HCT116 (cell line): ENCODE results near the gene MED28. TPM values are rescaled to one million over a fixed set of nuclear protein-coding genes. Genes with fewer than 3 reads are reported as not detected.

Experiments used
- ATAC-seq: fragments of 200-7000 bp; cut with Tn5 transposase; 2 replicates; pipeline ENCODE4 v1.9.1; 2020; ENCODE audit warnings: mild to moderate bottlenecking, moderate library complexity
- BruUV-seq: library from RNA; stranded (reverse); fragments of 400-500 nt; replicated peaks from 2 replicates; lab custom pipeline; 2021; lab: Mats Ljungman, UMichigan
- CTCF ChIA-PET: fragments of 300-600 bp; sonication (Branson Sonifier 250); formaldehyde crosslinking; loops from one replicate; lab custom pipeline; 2021; ENCODE audit warnings: antibody characterized with exemption; lab: Charles Lee
- POLR2A ChIA-PET: fragments of 300-600, 350-600 bp; sonication (Branson Sonifier 250); formaldehyde crosslinking; loops from one replicate; lab custom pipeline; 2021; ENCODE audit warnings: antibody characterized with exemption; lab: Charles Lee
- RAD21 ChIA-PET, 2 experiments: fragments of 300-600 bp; sonication (Branson Sonifier 250); formaldehyde crosslinking; loops; one replicate each; lab custom pipeline; 2023; ENCODE audit warnings: low total read pairs in 2 of 2; ENCODE audit not compliant: uncharacterized antibody in 2 of 2, unreplicated experiment in 2 of 2, low non-redundant PET in 1 of 2; lab: Charles Lee
- DNase-seq: peaks from one replicate; pipeline ENCODE4 v3.0.0-alpha.2; 2010; ENCODE audit warnings: low read depth, low spot score
- H2AFZ ChIP-seq: fragments of 200-600 bp; shearing (Covaris generic), sonication (generic); 2 replicates; pipeline ENCODE4 v1.6.1; 2017; ENCODE audit warnings: low read depth, mixed run types, mixed read lengths, antibody characterized with exemption, low read length; ENCODE audit not compliant: poor library complexity, severe bottlenecking
- H3K27ac ChIP-seq: 2 replicates; pipeline ENCODE4 v1.5.1; 2012; ENCODE audit warnings: low read depth, low read length
- H3K27me3 ChIP-seq: fragments of 200-600 bp; sonication (generic); 2 replicates; pipeline ENCODE4 v1.6.1; 2016; ENCODE audit warnings: mixed run types, low read length, mixed read lengths; ENCODE audit not compliant: insufficient read depth
- H3K36me3 ChIP-seq, 2 experiments: fragments of 200-500 bp in 1 of 2; fragments of 200-600 bp in 1 of 2; sonication (Bioruptor generic) in 1 of 2; sonication (generic) in 1 of 2; 2 replicates each; pipeline versions ENCODE4 v1.5.1 to v1.6.1; 2014 to 2016; ENCODE audit warnings: low read length in 2 of 2, inconsistent platforms in 1 of 2, mixed read lengths in 1 of 2, mixed run types in 1 of 2; ENCODE audit not compliant: insufficient read depth in 2 of 2, control insufficient read depth in 1 of 2
- H3K4me1 ChIP-seq, 2 experiments: fragments of 200-600 bp in 1 of 2; sonication (generic) in 1 of 2; 2 replicates each; pipeline versions ENCODE4 v1.5.1 to v1.6.1; 2012 to 2017; ENCODE audit warnings: low read length in 2 of 2, inconsistent platforms in 1 of 2, mild to moderate bottlenecking in 1 of 2, mixed read lengths in 1 of 2, mixed run types in 1 of 2, moderate library complexity in 1 of 2; ENCODE audit not compliant: insufficient read depth in 2 of 2, control insufficient read depth in 1 of 2
- H3K4me2 ChIP-seq: fragments of 200-600 bp; sonication (generic); 2 replicates; pipeline ENCODE4 v1.6.1; 2017; ENCODE audit warnings: mixed run types, low read length, mixed read lengths
- H3K4me3 ChIP-seq, 2 experiments: fragments of 200-600 bp in 1 of 2; sonication (generic) in 1 of 2; replicated peaks in 1 of 2; 2 replicates each; pipeline ENCODE4 v1.5.1; 2011 to 2016; ENCODE audit warnings: low read length in 2 of 2, control low read depth in 1 of 2, low read depth in 1 of 2, mild to moderate bottlenecking in 1 of 2, mixed read lengths in 1 of 2, mixed run types in 1 of 2
- H3K79me2 ChIP-seq: fragments of 200-600 bp; sonication (generic); 2 replicates; pipeline ENCODE4 v1.6.1; 2017; ENCODE audit warnings: mild to moderate bottlenecking, mixed run types, low read length, moderate library complexity, mixed read lengths; ENCODE audit not compliant: insufficient read depth
- H3K9ac ChIP-seq: fragments of 200-600 bp; sonication (generic); 2 replicates; pipeline ENCODE4 v1.6.1; 2016; ENCODE audit warnings: low read length, mixed read lengths
- H3K9me2 ChIP-seq: fragments of 200-600 bp; sonication (generic), shearing (Covaris generic); 2 replicates; pipeline ENCODE4 v1.6.1; 2017; ENCODE audit warnings: mixed run types, mild to moderate bottlenecking, moderate library complexity; ENCODE audit not compliant: insufficient read depth
- H3K9me3 ChIP-seq, 2 experiments: fragments of 200-500 bp in 1 of 2; fragments of 200-600 bp in 1 of 2; sonication (Bioruptor generic) in 1 of 2; sonication (generic) in 1 of 2; 2 replicates each; pipeline ENCODE4 v1.6.1; 2014 to 2017; ENCODE audit warnings: low read length in 2 of 2, mixed read lengths in 2 of 2, inconsistent platforms in 1 of 2, low read depth in 1 of 2, mild to moderate bottlenecking in 1 of 2, mixed run types in 1 of 2, moderate library complexity in 1 of 2; ENCODE audit not compliant: control insufficient read depth in 1 of 2, insufficient read depth in 1 of 2
- H4K20me1 ChIP-seq: fragments of 200-600 bp; sonication (generic), shearing (Covaris generic); 2 replicates; pipeline ENCODE4 v1.6.1; 2017; ENCODE audit warnings: mixed run types, mild to moderate bottlenecking, moderate library complexity; ENCODE audit not compliant: insufficient read depth
- CBX3 ChIP-seq: IDR thresholded peaks from 2 replicates; pipeline ENCODE4 v1.6.1; 2012; ENCODE audit warnings: low read depth
- EGR1 ChIP-seq: IDR thresholded peaks from 2 replicates; pipeline ENCODE4 v1.6.1; 2012; ENCODE audit warnings: low read depth
- ELF1 ChIP-seq: IDR thresholded peaks from 2 replicates; pipeline ENCODE4 v1.6.1; 2012; ENCODE audit warnings: low read depth, borderline replicate concordance
- EZH2 ChIP-seq: fragments of 200-600 bp; sonication (generic); IDR thresholded peaks from 2 replicates; pipeline ENCODE4 v1.6.1; 2017; ENCODE audit warnings: antibody characterized with exemption, mixed run types
- FOSL1 ChIP-seq: IDR thresholded peaks from 2 replicates; pipeline ENCODE4 v1.6.1; 2012; ENCODE audit warnings: low read depth
- POLR2AphosphoS5 ChIP-seq: IDR thresholded peaks from 2 replicates; pipeline ENCODE4 v1.6.1; 2011; ENCODE audit warnings: mild to moderate bottlenecking, low read depth, low read length, moderate library complexity
- RAD21 ChIP-seq: IDR thresholded peaks from 2 replicates; pipeline ENCODE4 v1.6.1; 2012; ENCODE audit warnings: low read depth, mild to moderate bottlenecking
- REST ChIP-seq: IDR thresholded peaks from 2 replicates; pipeline ENCODE4 v1.6.1; 2012; ENCODE audit warnings: low read depth
- YY1 ChIP-seq: IDR thresholded peaks from 2 replicates; pipeline ENCODE4 v1.6.1; 2011; ENCODE audit warnings: low read length, low read depth, moderate library complexity, mild to moderate bottlenecking; ENCODE audit not compliant: insufficient replicate concordance; ENCODE audit errors: extremely low read depth
- ZBTB33 ChIP-seq: IDR thresholded peaks from 2 replicates; pipeline ENCODE4 v1.6.1; 2011; ENCODE audit warnings: mild to moderate bottlenecking, low read length, moderate library complexity; ENCODE audit not compliant: insufficient replicate concordance; ENCODE audit errors: extremely low read depth
- ZNF274 ChIP-seq: fragments of 200-500 bp; sonication (Bioruptor generic); IDR thresholded peaks from 2 replicates; pipeline ENCODE4 v1.6.1; 2014; ENCODE audit warnings: mild to moderate bottlenecking, low read depth, low read length, inconsistent platforms
- intact Hi-C: fragments of 100-400 bp; cut with micrococcal nuclease; formaldehyde crosslinking; loops from 2 replicates; pipeline ENCODE4 v1.10.0; 2022
- total RNA-seq: library from RNA; stranded (reverse); gene quantifications from one replicate; pipeline ENCODE4 v1.2.1, GENCODE V29; 2021; ENCODE audit not compliant: unreplicated experiment
- TF ChIP-seq, protein P1 (sequence below), 3 experiments: fragments of 200-600 bp in 1 of 3; sonication (generic) in 1 of 3; IDR thresholded peaks in 2 of 3; conservative IDR thresholded peaks in 1 of 3; 2 replicates each; pipeline ENCODE4 v1.5.1; 2012 to 2017; ENCODE audit warnings: low read depth in 2 of 3, low read length in 2 of 3, antibody characterized with exemption in 1 of 3, borderline replicate concordance in 1 of 3, control low read depth in 1 of 3, mild to moderate bottlenecking in 1 of 3, mixed read lengths in 1 of 3, mixed run types in 1 of 3, moderate library complexity in 1 of 3; ENCODE audit not compliant: insufficient read depth in 1 of 3

MED28 gene
- total RNA-seq, 1 experiment from 2014 or later, result 48.8 TPM

- no peaks in the 10 kb centered on the region for H3K27me3 ChIP-seq
- no peaks in the 10 kb centered on the region for H3K4me1 ChIP-seq
- ChIA-PET CTCF (no interaction called here), RAD21 (no interaction called here), POLR2A (no interaction called here)
- no TSS peak for BruUV-seq
- H3K36me3 ChIP-seq, result no peaks in the 10 kb centered on the region
- H3K79me2 ChIP-seq, result no peaks in the 10 kb centered on the region
- H2AFZ ChIP-seq, result no peak overlapping the region
- TF ChIP-seq EGR1, result no peak
- TF ChIP-seq ELF1, result no peak
- peak; percentile 30; the same call in 1 of the 2 replicates for TF ChIP-seq RAD21
- TF ChIP-seq, protein P1, sequence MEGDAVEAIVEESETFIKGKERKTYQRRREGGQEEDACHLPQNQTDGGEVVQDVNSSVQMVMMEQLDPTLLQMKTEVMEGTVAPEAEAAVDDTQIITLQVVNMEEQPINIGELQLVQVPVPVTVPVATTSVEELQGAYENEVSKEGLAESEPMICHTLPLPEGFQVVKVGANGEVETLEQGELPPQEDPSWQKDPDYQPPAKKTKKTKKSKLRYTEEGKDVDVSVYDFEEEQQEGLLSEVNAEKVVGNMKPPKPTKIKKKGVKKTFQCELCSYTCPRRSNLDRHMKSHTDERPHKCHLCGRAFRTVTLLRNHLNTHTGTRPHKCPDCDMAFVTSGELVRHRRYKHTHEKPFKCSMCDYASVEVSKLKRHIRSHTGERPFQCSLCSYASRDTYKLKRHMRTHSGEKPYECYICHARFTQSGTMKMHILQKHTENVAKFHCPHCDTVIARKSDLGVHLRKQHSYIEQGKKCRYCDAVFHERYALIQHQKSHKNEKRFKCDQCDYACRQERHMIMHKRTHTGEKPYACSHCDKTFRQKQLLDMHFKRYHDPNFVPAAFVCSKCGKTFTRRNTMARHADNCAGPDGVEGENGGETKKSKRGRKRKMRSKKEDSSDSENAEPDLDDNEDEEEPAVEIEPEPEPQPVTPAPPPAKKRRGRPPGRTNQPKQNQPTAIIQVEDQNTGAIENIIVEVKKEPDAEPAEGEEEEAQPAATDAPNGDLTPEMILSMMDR (IDR thresholded peaks at IDR 0.05 in 2 of 3, conservative IDR thresholded peaks at IDR 0.05 in 1 of 3; ENCODE audit: borderline replicate concordance in 1 of 3, insufficient read depth in 1 of 3, low read depth in 2 of 3, low read length in 2 of 3), result peak in 2 of 3 experiments; percentile 33 to 36; a peak in 3 of 6 replicates
- H3K9ac ChIP-seq, result no peak overlapping the region
- no peak overlapping the region for H3K4me2 ChIP-seq
- DNase-seq (no peak), ATAC-seq (peak; percentile 83)
- no peaks in the 10 kb centered on the region for H4K20me1 ChIP-seq
- no peak overlapping the region for H3K27ac ChIP-seq
- no peaks in the 10 kb centered on the region for H3K9me2 ChIP-seq
- intact Hi-C loops, result no loop called here
- H3K9me3 ChIP-seq, result no peaks in the 10 kb centered on the region
- H3K4me3 ChIP-seq, result no peak overlapping the region
Measured at GRCh38 chr4:17647927-17648326, 33.5 kb downstream of the MED28 start.

DNA sequence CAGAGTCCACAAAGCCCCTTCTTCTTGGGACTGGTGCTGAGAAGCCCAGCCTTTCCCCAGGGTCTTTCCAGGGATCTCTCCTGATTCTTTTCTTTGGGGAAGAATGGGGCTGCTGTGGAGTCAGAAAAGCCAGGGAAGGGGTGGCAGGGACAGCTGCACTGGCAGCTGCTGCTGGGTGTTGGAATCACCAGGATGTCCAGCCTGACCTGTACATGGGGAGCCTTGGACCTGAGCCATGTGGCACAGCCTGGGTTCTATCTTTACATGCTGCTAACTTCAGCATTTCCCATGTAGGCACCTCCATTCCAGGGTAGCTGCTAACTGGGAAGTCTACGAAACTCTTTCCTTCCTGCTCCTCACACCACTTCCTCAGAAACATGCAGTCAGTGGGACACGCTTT, 36.0 kb downstream of the MED28 start:
- intact Hi-C loops, result no loop called here
- H4K20me1 ChIP-seq, result no peaks in the 10 kb centered on the region
- H3K79me2 ChIP-seq, result no peaks in the 10 kb centered on the region
- no TSS peak for BruUV-seq
- H3K4me1 ChIP-seq, result no peaks in the 10 kb centered on the region
- no peak overlapping the region for H2AFZ ChIP-seq
- no peak overlapping the region for H3K4me2 ChIP-seq
- ChIA-PET RAD21 (no interaction called here), CTCF (no interaction called here), POLR2A (no interaction called here)
- H3K27me3 ChIP-seq, result no peaks in the 10 kb centered on the region
- no peaks in the 10 kb centered on the region for H3K9me2 ChIP-seq
- DNase-seq (no peak), ATAC-seq (no peak)
- no peak overlapping the region for H3K27ac ChIP-seq
- no peak overlapping the region for H3K9ac ChIP-seq
- no peak overlapping the region for H3K4me3 ChIP-seq
- no peaks in the 10 kb centered on the region for H3K36me3 ChIP-seq
- no peaks in the 10 kb centered on the region for H3K9me3 ChIP-seq
- TF ChIP-seq ZBTB33, result no peak
- TF ChIP-seq REST, result no peak
- TF ChIP-seq ZNF274, result no peak
- TF ChIP-seq POLR2AphosphoS5, result no peak
- TF ChIP-seq EZH2, result no peak
- no peak for TF ChIP-seq YY1
- TF ChIP-seq FOSL1, result no peak
- TF ChIP-seq ELF1, result no peak
- TF ChIP-seq CBX3, result no peak
- TF ChIP-seq EGR1, result no peak
